Psoas muscle (tissue), 8 donors: ENCODE results near the gene QKI. TPM values are rescaled to one million over a fixed set of nuclear protein-coding genes. Genes with fewer than 3 reads are reported as not detected.

Source experiments
- ATAC-seq, 4 donors: fragments of 200-7000 bp; cut with Tn5 transposase; one replicate each; pipeline ENCODE4 v1.9.1; 2020; ENCODE audit warnings: moderate library complexity in 3 of 4, mild to moderate bottlenecking in 2 of 4
- DNase-seq, 2 donors: peaks; one replicate each; pipeline ENCODE4 v3.0.0-alpha.2; 2020
- H3K27ac ChIP-seq: fragments of 200-600 bp; one replicate; pipeline ENCODE4 v1.8.0; 2022
- H3K27me3 ChIP-seq, 3 donors: fragments of 200-600 bp in 1 of 3; one replicate each; pipeline versions ENCODE4 v1.6.1 to v1.8.0; 2013 to 2022; ENCODE audit warnings: low read length in 2 of 3, mild to moderate bottlenecking in 2 of 3, moderate library complexity in 1 of 3; ENCODE audit not compliant: insufficient read depth in 3 of 3
- H3K36me3 ChIP-seq, 2 donors: fragments of 200-600 bp in 1 of 2; one replicate each; pipeline versions ENCODE4 v1.6.1 to v1.8.0; 2013 to 2022; ENCODE audit warnings: low read depth in 1 of 2, mild to moderate bottlenecking in 1 of 2, moderate library complexity in 1 of 2; ENCODE audit not compliant: insufficient read depth in 1 of 2
- H3K4me1 ChIP-seq: fragments of 200-600 bp; one replicate; pipeline ENCODE4 v1.8.0; 2022
- H3K4me3 ChIP-seq: fragments of 200-600 bp; one replicate; pipeline ENCODE4 v1.8.0; 2022; ENCODE audit warnings: mild to moderate bottlenecking
- H3K9me3 ChIP-seq: fragments of 200-600 bp; one replicate; pipeline ENCODE4 v1.8.0; 2022
- WGBS, 3 donors: extraction: QIAGEN DNeasy Blood & Tissue Kit; methylation state at CpG; one replicate each; pipeline versions ENCODE4 v1.1.6 to v1.1.7; 2013; 5-methylcytosine and 5-hydroxymethylcytosine counted together
- intact Hi-C, 2 donors: fragments of 100-400 bp; cut with DNase I; formaldehyde crosslinking; loops; one replicate each; pipeline versions ENCODE4 v1.11.0 to v1.14.2; 2022
- polyA plus RNA-seq, 3 donors: library from polyadenylated mRNA; stranded (reverse); fragments of 200-250 nt; gene quantifications; one replicate each; pipeline ENCODE4 v1.2.3, GENCODE V29; 2013
- total RNA-seq, 4 donors: library from RNA; stranded (reverse); fragmentation: NEBNext Ultra II Directional in 2 of 4; extraction: Animal tissue kit (Norgen Biotek cat#: 25700) in 2 of 4; gene quantifications; one replicate each; pipeline versions ENCODE4 v1.2.1 to v1.2.4, GENCODE V29; 2021 to 2023
- TF ChIP-seq, protein P1 (sequence below): fragments of 200-600 bp; IDR thresholded peaks from one replicate; pipeline ENCODE4 v1.8.0; 2022; ENCODE audit warnings: antibody characterized with exemption
- donor health status: healthy with polysubstance abuse.
- donor health status: DM: no; HTN: no; CAD: no; lungs with moderate emphysema.
- donor health status: Bipolar disorder and iron deficiency.
- donor health status: healthy.
- donor health status: DM: yes; HTN: yes; CAD: no.
- donor health status: DM: no; HTN: no; CAD: no.
- donor health status: DM: no; HTN: no; CAD: no.
- donor health status: DM: yes; HTN: yes; CAD: no.

The QKI gene
- total and polyA plus RNA-seq, 7 donors = 62.0 to 421 (median 275) TPM

DNA sequence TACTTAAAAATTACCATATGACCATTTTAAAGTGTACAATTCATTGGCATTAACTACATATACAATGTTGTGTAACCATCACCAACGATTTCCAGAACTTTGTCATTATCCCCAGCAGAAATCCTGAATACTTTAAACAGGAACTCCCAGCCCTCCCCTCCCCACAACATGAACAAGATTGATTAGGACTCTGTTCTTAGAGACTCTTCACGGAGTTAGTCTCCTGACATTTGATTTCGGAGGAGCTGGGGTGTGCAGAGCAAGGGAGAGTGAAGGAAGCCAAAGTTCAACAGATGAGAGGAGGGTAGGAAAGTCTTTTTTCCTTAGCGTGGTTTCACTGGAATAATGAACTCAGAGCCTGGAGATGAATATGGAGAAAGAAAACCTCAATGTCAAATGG is 17.2 kb upstream of the QKI start:
- TF ChIP-seq, protein P1, sequence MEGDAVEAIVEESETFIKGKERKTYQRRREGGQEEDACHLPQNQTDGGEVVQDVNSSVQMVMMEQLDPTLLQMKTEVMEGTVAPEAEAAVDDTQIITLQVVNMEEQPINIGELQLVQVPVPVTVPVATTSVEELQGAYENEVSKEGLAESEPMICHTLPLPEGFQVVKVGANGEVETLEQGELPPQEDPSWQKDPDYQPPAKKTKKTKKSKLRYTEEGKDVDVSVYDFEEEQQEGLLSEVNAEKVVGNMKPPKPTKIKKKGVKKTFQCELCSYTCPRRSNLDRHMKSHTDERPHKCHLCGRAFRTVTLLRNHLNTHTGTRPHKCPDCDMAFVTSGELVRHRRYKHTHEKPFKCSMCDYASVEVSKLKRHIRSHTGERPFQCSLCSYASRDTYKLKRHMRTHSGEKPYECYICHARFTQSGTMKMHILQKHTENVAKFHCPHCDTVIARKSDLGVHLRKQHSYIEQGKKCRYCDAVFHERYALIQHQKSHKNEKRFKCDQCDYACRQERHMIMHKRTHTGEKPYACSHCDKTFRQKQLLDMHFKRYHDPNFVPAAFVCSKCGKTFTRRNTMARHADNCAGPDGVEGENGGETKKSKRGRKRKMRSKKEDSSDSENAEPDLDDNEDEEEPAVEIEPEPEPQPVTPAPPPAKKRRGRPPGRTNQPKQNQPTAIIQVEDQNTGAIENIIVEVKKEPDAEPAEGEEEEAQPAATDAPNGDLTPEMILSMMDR = no peak
- WGBS, 3 donors = 46 to 58% (median 56%) methylated on average over 4 of the region's 4 CpGs
- no peak for DNase-seq
- Histone ChIP-seq H3K4me1 (no peaks in the 10 kb centered on the region), H3K4me3 (peak overlapping the region; percentile 63), H3K36me3 (no peaks in the 10 kb centered on the region), H3K27me3 (no peaks in the 10 kb centered on the region), H3K9me3 (no peaks in the 10 kb centered on the region), H3K27ac (peak overlapping the region; percentile 23)
- peak in 1 of 4 donors; percentile 34 for ATAC-seq
- intact Hi-C loops = no loop called here

DNA sequence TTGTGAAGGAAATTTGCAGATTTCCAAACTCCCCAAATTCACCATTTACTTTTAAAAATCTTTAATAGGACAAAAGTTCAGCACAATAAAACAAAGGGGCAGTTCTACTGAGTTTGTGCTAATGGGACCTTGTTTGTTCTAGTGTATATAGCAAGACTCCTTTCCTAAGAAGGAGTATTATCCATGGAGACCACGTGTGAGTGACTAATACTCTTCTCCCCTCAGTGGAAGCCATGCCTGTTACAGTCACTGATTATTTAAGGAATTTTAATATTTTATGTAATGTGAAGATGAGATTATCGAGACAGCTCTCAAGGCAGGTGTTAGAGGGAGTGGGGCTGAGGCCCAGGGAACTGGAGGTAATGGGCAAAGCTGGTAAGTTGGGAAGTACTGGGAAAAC is 16.4 kb upstream of the QKI start:
- ATAC-seq = no peak
- DNase-seq = no peak
- intact Hi-C loops = no loop called here
- Histone ChIP-seq H3K27ac (no peak overlapping the region), H3K4me3 (no peak overlapping the region), H3K9me3 (no peaks in the 10 kb centered on the region), H3K36me3 (no peaks in the 10 kb centered on the region), H3K4me1 (no peaks in the 10 kb centered on the region), H3K27me3 (no peaks in the 10 kb centered on the region)
- TF ChIP-seq, protein P1 = no peak
- WGBS, 3 donors = 71 to 83% (median 83%) methylated on average over 2 of the region's 2 CpGs

DNA sequence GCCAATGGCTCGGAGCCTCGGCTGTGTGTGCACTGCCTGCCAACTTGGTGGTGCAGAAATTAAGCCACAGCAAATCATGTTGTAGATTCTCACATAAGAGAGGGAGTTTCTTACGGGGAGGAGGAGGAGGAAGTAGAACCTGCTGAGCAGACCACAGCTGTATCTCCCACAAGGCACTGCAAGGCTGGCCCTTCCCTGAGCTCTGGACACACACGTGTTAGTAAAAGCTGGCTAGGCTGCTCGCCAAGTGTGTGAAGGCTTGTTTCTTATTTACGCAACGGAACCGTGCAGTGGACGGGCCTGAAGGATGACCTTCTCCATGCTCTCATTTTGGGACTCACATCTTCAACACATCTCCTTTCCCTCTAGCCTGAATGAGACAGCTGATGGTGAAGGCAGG is 15.7 kb upstream of the QKI start:
- peak in 2 of 4 donors; percentile 42 to 45 for ATAC-seq
- no peaks in the 10 kb centered on the region for H3K9me3 ChIP-seq
- no peak overlapping the region for H3K27ac ChIP-seq
- TF ChIP-seq, protein P1 = no peak
- no peaks in the 10 kb centered on the region for H3K27me3 ChIP-seq
- no peak overlapping the region for H3K4me3 ChIP-seq
- H3K4me1 ChIP-seq = no peaks in the 10 kb centered on the region
- DNase-seq = peak; percentile 46 to 76
- no peaks in the 10 kb centered on the region for H3K36me3 ChIP-seq
- intact Hi-C loops = no loop called here
- WGBS, 3 donors = 48 to 78% (median 50%) methylated on average over 9 of the region's 9 CpGs

DNA sequence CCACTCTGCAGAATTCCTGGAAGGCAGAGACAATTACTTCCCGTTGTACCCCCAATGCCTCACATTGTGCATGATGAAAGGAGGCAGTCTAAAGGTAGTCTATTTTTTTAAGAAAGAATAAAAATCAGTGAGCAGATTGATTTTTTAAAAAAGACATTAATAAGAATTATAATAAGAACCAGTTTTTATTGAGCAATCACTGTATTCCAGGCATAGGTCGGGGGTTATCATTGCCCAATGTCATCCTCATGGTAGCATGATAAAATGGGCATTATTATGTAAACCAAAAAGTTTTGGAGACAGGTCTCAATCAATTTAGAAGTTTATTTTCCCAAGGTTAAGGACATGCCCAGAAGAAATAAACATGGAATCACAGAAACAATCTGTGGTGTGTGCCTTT is 14.0 kb upstream of the QKI start:
- intact Hi-C loops = no loop called here
- Histone ChIP-seq H3K4me3 (no peak overlapping the region), H3K27me3 (no peaks in the 10 kb centered on the region), H3K4me1 (peaks cover 15% of the 10 kb centered on the region), H3K9me3 (no peaks in the 10 kb centered on the region), H3K27ac (no peak overlapping the region), H3K36me3 (no peaks in the 10 kb centered on the region)
- WGBS, 3 donors = 89 to 96% (median 95%) methylated on average over 2 of the region's 2 CpGs
- DNase-seq (no peak), ATAC-seq (no peak)
- TF ChIP-seq, protein P1 = no peak
